ENCODE measurements around the gene DPP10.
A peak's percentile ranks its signal among the peaks of the same experiment; 100 is the strongest.

DPP10 gene

DNA sequence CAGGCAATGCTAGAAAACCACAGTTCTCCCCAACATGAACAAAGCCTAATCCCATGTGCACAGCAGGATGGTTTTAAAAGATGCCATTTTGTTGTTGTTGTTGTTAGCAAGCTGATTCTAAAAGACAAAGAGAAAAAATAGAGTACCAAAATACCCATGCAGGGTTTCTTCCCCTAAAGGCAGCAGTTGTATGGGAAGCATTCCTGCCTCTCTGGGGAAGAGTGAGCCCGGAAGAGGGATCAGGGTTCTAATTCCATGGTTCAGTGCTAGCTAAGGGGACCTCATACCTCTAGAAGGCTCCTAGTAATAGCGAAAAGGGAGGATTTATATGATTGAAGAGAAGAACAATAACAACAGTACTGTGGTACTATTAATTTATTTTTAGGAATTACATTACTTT, 327.6 kb downstream of the DPP10 start:
- H3K27ac ChIP-seq, result no peak overlapping the region
- TF ChIP-seq, protein P1, sequence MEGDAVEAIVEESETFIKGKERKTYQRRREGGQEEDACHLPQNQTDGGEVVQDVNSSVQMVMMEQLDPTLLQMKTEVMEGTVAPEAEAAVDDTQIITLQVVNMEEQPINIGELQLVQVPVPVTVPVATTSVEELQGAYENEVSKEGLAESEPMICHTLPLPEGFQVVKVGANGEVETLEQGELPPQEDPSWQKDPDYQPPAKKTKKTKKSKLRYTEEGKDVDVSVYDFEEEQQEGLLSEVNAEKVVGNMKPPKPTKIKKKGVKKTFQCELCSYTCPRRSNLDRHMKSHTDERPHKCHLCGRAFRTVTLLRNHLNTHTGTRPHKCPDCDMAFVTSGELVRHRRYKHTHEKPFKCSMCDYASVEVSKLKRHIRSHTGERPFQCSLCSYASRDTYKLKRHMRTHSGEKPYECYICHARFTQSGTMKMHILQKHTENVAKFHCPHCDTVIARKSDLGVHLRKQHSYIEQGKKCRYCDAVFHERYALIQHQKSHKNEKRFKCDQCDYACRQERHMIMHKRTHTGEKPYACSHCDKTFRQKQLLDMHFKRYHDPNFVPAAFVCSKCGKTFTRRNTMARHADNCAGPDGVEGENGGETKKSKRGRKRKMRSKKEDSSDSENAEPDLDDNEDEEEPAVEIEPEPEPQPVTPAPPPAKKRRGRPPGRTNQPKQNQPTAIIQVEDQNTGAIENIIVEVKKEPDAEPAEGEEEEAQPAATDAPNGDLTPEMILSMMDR (IDR thresholded peaks at IDR 0.05), result no peak
- no peak for TF ChIP-seq ZFX (IDR thresholded peaks at IDR 0.05; ENCODE audit: borderline replicate concordance)

DNA sequence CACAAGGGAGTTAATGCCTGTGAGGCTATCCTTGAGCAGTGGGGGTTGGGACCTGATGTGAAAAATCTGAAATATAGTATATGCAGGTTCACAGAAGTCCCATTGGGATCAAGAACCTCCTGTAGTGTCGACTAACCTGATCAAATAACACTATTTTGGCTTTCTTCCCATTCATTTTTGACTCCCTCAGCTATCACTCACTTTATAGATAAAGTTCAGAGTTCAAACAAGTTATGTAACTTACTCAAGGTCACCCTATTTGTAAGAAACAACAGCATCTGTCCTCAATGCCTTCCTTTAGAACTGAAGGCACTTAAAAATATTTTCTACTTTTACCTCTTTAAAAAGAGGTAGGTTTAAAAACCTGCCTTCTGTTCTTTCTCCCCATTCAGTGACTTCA, 341.6 kb downstream of the DPP10 start:
- H3K27ac ChIP-seq, result no peak overlapping the region
- TF ChIP-seq, protein P1 (IDR thresholded peaks at IDR 0.05), result no peak
- no peak for TF ChIP-seq ZFX (IDR thresholded peaks at IDR 0.05; ENCODE audit: borderline replicate concordance)

DNA sequence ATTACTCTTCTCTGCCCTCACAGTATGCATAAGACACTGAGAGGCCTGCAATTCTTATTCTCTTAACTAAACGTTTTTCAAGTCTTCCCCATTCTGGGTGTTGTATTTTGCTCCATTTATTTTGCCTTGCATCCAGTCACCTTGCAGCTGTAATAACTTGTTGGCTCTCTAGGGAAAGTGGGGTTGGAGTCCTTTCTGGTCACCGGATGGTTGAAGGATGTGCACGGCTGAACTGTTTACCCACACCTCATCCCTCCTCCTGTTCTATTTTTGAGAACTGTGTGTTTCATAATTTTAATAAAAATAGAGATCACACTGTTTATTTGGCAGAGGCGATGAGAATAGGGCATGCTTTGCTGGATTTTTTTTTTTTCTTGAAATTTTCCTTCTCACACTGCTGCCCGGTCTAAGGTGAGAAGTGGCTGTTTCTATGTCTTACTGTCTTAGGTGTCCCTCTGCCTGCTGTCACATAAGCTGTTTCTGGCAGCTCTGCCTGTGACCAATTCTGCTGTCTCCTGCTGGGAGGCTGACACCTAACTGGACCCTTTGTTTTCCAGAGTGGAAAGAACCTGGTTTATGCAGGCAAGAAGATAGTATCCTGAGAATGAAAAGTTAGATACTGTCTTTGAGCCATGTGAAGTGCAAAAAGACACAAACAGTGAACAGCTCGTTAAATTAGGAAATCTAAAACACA, 342.6 kb downstream of the DPP10 start:
- TF ChIP-seq, protein P1 (IDR thresholded peaks at IDR 0.05), result no peak
- no peak for TF ChIP-seq ZFX (IDR thresholded peaks at IDR 0.05; ENCODE audit: borderline replicate concordance)
- no peak overlapping the region for H3K27ac ChIP-seq

DNA sequence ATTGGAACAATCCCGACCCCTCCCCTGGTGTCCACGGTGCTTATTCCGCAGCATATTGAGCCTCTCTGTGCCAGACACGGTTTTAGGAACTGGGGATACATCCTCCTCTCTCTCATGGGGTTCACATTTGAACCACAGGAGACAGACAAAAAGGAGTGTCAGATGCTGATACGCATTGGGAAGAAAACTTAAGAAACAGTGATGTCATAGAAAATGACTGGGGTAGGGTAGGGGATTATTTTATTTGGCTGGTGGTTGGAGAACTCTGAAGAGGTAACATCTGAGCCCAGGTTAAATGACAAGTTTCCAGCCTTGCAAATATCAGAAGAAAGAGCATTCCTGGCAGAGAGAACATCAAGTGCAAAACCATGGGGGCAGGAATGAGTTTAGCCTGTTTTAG, 344.5 kb downstream of the DPP10 start:
- no peak overlapping the region for H3K27ac ChIP-seq
- TF ChIP-seq, protein P1 (IDR thresholded peaks at IDR 0.05), result no peak
- TF ChIP-seq ZFX (IDR thresholded peaks at IDR 0.05; ENCODE audit: borderline replicate concordance), result no peak

DNA sequence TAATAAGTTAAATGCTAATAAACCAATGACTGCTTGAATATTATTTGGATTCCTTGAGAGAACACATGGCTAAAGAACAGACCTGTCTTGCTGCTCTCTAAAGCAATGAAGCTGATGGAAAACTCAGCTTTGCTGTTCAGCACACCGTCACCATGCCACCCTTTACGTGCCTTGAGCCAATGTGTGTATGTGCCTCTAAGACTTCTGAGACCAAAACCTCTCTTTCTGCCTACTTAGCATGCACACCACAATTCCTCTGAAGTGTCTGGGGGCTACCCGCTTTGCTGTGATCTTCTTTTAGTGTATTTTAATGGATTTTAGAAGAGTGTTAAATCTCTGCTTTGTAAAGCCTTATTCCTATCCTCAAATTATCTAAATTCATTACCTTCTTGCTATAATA, 345.0 kb downstream of the DPP10 start:
- TF ChIP-seq ZFX (IDR thresholded peaks at IDR 0.05; ENCODE audit: borderline replicate concordance), result no peak
- TF ChIP-seq, protein P1 (IDR thresholded peaks at IDR 0.05), result no peak
- no peak overlapping the region for H3K27ac ChIP-seq

DNA sequence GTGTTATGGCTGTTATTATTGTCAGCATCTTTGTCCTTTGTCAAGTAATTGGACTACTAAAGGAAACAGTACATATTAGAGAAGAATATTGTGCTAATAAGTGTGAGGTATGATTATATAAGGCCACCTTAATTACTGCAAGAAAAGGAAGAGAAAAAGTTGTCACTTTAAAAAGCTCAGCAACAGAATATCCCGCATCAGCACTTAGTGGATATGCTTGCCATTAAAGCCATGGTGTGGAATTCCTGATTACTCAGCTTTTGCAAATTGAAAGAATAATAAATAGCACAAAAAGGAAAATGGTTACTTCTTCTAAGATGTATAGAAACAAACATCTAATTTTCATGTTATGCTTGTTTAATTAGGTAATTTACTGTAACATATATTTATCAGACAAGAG, 347.5 kb downstream of the DPP10 start:
- TF ChIP-seq ZFX (IDR thresholded peaks at IDR 0.05; ENCODE audit: borderline replicate concordance), result no peak
- TF ChIP-seq, protein P1 (IDR thresholded peaks at IDR 0.05), result no peak
- no peak overlapping the region for H3K27ac ChIP-seq

DNA sequence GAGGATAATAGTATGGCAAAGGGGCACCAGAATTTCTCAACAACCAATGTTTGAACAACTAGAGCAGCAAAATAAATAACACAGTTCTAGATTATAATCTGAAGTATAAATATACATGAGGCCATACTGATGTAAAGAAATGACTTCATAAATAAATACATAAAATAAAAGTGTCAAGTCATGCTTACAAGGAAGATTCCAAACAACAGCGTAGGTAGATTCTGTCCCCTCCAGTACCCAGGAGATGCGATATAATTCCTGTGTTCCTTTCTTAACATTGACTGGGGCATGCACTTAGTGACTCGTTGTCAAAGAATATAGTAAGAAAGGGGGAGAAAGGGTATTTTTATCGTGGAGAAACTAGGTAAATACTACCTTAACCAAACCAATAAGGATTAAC, 355.1 kb downstream of the DPP10 start:
- TF ChIP-seq, protein P1 (IDR thresholded peaks at IDR 0.05), result no peak
- TF ChIP-seq ZFX (IDR thresholded peaks at IDR 0.05; ENCODE audit: borderline replicate concordance), result no peak
- peak overlapping the region; percentile 66 for H3K27ac ChIP-seq

All from 22Rv1 (cell line).